K562 (cell line): ENCODE measurements around the gene C4BPB. TPM values are rescaled to one million over a fixed set of nuclear protein-coding genes. Genes with fewer than 3 reads are reported as not detected.

Experiments
- ASH1L ChIP-seq: fragments of 450-650 bp; IDR thresholded peaks from 2 replicates; pipeline ENCODE4 v1.6.1; 2018; ENCODE audit warnings: borderline replicate concordance, mild to moderate bottlenecking, low read depth; ENCODE audit not compliant: partially characterized antibody
- CEBPG ChIP-seq, 3 experiments: fragments of 200-800 bp in 1 of 3; sonication (Bioruptor generic) in 1 of 3; sonication (generic) in 1 of 3; formaldehyde crosslinking in 1 of 3; IDR thresholded peaks in 2 of 3; conservative IDR thresholded peaks in 1 of 3; 2 replicates each; pipeline versions ENCODE4 v1.6.1 to v1.8.0; 2016 to 2022; ENCODE audit warnings: missing compliant biosample characterization in 2 of 3, missing genetic modification characterization in 2 of 3, mild to moderate bottlenecking in 1 of 3, missing genetic modification reagents in 1 of 3
- CREM ChIP-seq: IDR thresholded peaks from 2 replicates; pipeline ENCODE4 v1.6.1; 2014; ENCODE audit warnings: antibody characterized with exemption, low read depth
- EP400 ChIP-seq: fragments of 450-650 bp; IDR thresholded peaks from 2 replicates; pipeline ENCODE4 v1.6.1; 2017; ENCODE audit warnings: antibody characterized with exemption, mild to moderate bottlenecking, moderate library complexity
- ERF ChIP-seq: fragments of 450-650 bp; formaldehyde crosslinking; IDR thresholded peaks from 2 replicates; pipeline ENCODE4 v1.4.0; 2020; ENCODE audit warnings: mild to moderate bottlenecking, mixed read lengths
- GTF2F1 ChIP-seq: IDR thresholded peaks from 2 replicates; pipeline ENCODE4 v1.6.1; 2011; ENCODE audit warnings: low read depth, low read length, improper control_type of control experiment
- NRF1 ChIP-seq, 2 experiments: fragments of 450-650 bp; IDR thresholded peaks in 1 of 2; conservative IDR thresholded peaks in 1 of 2; 2 replicates each; pipeline ENCODE4 v1.6.1; 2014; ENCODE audit warnings: mild to moderate bottlenecking in 2 of 2
- POLR2H ChIP-seq: IDR thresholded peaks from 2 replicates; pipeline ENCODE4 v1.6.1; 2016; ENCODE audit warnings: missing genetic modification characterization, low read depth, mild to moderate bottlenecking, control low read depth, missing compliant biosample characterization, moderate library complexity
- RBBP5 ChIP-seq: fragments of 200-600 bp; sonication (generic); IDR thresholded peaks from 2 replicates; pipeline ENCODE4 v1.6.1; 2012; ENCODE audit warnings: borderline replicate concordance, mild to moderate bottlenecking, low read length, control low read depth, inconsistent platforms; ENCODE audit not compliant: insufficient read depth, poor library complexity, severe bottlenecking
- ZNF778 ChIP-seq: fragments of 450-650 bp; formaldehyde crosslinking; IDR thresholded peaks from 2 replicates; pipeline ENCODE4 v1.4.0; 2020; ENCODE audit warnings: mild to moderate bottlenecking, moderate library complexity
- polyA plus RNA-seq, 8 experiments: library from polyadenylated mRNA; depleted of rRNA in 4 of 8; stranded (reverse) in 5 of 8; unstranded in 3 of 8; fragments of >200 nt; fragmentation: Nextera tagmentation in 2 of 8; fragmentation: Illumina TruSeq in 1 of 8; extraction: Ambion mirVana in 2 of 8; extraction: Trizol in 1 of 8; gene quantifications; 2 replicates each; pipeline versions ENCODE4 v1.2.1 to v1.2.3, GENCODE V29; 2011 to 2014; ENCODE audit warnings: inconsistent platforms in 1 of 8, missing spikeins in 1 of 8
- total RNA-seq, 7 experiments: library from RNA; depleted of rRNA in 6 of 7; stranded (reverse); fragments of >200 nt in 6 of 7; fragmentation: Illumina TruSeq in 2 of 7; extraction: Trizol in 2 of 7; gene quantifications; 2 replicates each; pipeline versions ENCODE4 v1.2.1 to v1.2.3, GENCODE V29; 2011 to 2021; ENCODE audit warnings: low replicate concordance in 1 of 7
- TF ChIP-seq, protein P1 (sequence below): sonication (generic); formaldehyde crosslinking; IDR thresholded peaks from 2 replicates; pipeline ENCODE4 v1.8.0; 2022; ENCODE audit warnings: mild to moderate bottlenecking, missing genetic modification reagents
- TF ChIP-seq, protein P2 (sequence below): fragments of 250-450 bp; sonication (Bioruptor Pico); IDR thresholded peaks from 2 replicates; pipeline ENCODE4 v1.5.0; 2021
- TF ChIP-seq, protein P3 (sequence below): fragments of 450-650 bp; formaldehyde crosslinking; conservative IDR thresholded peaks from 2 replicates; pipeline ENCODE4 v1.4.0; 2022; ENCODE audit warnings: mild to moderate bottlenecking, missing genetic modification characterization
- TF ChIP-seq, protein P4 (sequence below): fragments of 450-650 bp; IDR thresholded peaks from 2 replicates; pipeline ENCODE4 v1.6.1; 2016; ENCODE audit warnings: low read depth

The C4BPB gene
- total and polyA plus RNA-seq, 9 of the 15 experiments (the other 6 are each of a cell fraction or from before 2014, with no cell fraction given) = not detected

DNA sequence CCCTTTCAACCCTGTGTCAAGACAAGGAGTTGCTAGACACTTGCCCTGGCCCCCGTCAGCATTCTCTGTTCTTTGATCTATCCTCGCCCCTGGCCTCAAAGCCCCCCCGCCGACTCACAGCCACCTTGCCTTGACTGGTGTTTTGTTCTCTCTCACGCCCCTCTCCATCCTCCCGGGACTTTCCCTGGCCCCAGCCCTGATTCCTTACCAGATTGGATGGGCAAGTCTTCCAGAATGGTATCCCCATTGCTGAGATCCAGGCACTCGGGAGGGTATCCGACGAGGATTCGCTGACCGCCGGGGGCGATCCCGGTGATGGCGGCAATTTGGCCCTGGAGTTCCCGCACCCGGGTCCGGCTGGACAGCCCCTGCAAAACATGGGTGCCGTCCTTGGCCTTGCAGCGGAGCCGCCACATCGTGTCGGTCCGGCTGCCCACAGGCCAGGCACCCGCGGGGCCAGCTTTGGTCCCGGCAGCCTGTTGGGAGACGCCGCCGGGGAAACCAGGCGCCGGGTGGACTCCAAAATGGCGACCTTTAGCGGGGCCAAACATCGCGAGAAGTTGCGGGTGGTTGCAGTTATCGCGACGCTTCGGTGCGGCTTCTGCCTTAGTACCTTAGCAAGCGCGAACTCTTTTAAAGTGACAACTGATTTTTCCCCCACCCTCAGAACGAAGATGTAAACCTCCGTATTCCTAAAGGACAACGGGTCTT, 38.0 kb upstream of the C4BPB start (continued):
- TF ChIP-seq, protein P1, sequence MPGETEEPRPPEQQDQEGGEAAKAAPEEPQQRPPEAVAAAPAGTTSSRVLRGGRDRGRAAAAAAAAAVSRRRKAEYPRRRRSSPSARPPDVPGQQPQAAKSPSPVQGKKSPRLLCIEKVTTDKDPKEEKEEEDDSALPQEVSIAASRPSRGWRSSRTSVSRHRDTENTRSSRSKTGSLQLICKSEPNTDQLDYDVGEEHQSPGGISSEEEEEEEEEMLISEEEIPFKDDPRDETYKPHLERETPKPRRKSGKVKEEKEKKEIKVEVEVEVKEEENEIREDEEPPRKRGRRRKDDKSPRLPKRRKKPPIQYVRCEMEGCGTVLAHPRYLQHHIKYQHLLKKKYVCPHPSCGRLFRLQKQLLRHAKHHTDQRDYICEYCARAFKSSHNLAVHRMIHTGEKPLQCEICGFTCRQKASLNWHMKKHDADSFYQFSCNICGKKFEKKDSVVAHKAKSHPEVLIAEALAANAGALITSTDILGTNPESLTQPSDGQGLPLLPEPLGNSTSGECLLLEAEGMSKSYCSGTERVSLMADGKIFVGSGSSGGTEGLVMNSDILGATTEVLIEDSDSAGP (CRISPR knock-in tag) = peak; percentile 94
- TF ChIP-seq GTF2F1 (0 out of 2 replicates have a peak, but pooled peaks have one; percentile 14), CREM (peak; percentile 41; the same call in 1 of the 2 replicates), CEBPG (CRISPR knock-in tag; IDR thresholded peaks at IDR 0.05) (peak; percentile 50; the same call in 1 of the 2 replicates), CEBPG (tag; conservative IDR thresholded peaks at IDR 0.05 in 1 of 2, IDR thresholded peaks at IDR 0.05 in 1 of 2) (no peak), NRF1 (conservative IDR thresholded peaks at IDR 0.05 in 1 of 2, IDR thresholded peaks at IDR 0.05 in 1 of 2) (peak; percentile 52 to 56), ASH1L (peak; percentile 57), POLR2H (peak; percentile 42; the same call in 1 of the 2 replicates), EP400 (peak; percentile 85), ERF (CRISPR knock-in tag) (0 out of 2 replicates have a peak, but pooled peaks have one; percentile 33), ZNF778 (CRISPR knock-in tag) (no peak), RBBP5 (peak; percentile 94)
- TF ChIP-seq, protein P2, sequence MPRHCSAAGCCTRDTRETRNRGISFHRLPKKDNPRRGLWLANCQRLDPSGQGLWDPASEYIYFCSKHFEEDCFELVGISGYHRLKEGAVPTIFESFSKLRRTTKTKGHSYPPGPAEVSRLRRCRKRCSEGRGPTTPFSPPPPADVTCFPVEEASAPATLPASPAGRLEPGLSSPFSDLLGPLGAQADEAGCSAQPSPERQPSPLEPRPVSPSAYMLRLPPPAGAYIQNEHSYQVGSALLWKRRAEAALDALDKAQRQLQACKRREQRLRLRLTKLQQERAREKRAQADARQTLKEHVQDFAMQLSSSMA (CRISPR knock-in tag) = 0 out of 2 replicates have a peak, but pooled peaks have one; percentile 9
- TF ChIP-seq, protein P3, sequence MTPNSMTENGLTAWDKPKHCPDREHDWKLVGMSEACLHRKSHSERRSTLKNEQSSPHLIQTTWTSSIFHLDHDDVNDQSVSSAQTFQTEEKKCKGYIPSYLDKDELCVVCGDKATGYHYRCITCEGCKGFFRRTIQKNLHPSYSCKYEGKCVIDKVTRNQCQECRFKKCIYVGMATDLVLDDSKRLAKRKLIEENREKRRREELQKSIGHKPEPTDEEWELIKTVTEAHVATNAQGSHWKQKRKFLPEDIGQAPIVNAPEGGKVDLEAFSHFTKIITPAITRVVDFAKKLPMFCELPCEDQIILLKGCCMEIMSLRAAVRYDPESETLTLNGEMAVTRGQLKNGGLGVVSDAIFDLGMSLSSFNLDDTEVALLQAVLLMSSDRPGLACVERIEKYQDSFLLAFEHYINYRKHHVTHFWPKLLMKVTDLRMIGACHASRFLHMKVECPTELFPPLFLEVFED (CRISPR knock-in tag) = no peak
- TF ChIP-seq, protein P4, sequence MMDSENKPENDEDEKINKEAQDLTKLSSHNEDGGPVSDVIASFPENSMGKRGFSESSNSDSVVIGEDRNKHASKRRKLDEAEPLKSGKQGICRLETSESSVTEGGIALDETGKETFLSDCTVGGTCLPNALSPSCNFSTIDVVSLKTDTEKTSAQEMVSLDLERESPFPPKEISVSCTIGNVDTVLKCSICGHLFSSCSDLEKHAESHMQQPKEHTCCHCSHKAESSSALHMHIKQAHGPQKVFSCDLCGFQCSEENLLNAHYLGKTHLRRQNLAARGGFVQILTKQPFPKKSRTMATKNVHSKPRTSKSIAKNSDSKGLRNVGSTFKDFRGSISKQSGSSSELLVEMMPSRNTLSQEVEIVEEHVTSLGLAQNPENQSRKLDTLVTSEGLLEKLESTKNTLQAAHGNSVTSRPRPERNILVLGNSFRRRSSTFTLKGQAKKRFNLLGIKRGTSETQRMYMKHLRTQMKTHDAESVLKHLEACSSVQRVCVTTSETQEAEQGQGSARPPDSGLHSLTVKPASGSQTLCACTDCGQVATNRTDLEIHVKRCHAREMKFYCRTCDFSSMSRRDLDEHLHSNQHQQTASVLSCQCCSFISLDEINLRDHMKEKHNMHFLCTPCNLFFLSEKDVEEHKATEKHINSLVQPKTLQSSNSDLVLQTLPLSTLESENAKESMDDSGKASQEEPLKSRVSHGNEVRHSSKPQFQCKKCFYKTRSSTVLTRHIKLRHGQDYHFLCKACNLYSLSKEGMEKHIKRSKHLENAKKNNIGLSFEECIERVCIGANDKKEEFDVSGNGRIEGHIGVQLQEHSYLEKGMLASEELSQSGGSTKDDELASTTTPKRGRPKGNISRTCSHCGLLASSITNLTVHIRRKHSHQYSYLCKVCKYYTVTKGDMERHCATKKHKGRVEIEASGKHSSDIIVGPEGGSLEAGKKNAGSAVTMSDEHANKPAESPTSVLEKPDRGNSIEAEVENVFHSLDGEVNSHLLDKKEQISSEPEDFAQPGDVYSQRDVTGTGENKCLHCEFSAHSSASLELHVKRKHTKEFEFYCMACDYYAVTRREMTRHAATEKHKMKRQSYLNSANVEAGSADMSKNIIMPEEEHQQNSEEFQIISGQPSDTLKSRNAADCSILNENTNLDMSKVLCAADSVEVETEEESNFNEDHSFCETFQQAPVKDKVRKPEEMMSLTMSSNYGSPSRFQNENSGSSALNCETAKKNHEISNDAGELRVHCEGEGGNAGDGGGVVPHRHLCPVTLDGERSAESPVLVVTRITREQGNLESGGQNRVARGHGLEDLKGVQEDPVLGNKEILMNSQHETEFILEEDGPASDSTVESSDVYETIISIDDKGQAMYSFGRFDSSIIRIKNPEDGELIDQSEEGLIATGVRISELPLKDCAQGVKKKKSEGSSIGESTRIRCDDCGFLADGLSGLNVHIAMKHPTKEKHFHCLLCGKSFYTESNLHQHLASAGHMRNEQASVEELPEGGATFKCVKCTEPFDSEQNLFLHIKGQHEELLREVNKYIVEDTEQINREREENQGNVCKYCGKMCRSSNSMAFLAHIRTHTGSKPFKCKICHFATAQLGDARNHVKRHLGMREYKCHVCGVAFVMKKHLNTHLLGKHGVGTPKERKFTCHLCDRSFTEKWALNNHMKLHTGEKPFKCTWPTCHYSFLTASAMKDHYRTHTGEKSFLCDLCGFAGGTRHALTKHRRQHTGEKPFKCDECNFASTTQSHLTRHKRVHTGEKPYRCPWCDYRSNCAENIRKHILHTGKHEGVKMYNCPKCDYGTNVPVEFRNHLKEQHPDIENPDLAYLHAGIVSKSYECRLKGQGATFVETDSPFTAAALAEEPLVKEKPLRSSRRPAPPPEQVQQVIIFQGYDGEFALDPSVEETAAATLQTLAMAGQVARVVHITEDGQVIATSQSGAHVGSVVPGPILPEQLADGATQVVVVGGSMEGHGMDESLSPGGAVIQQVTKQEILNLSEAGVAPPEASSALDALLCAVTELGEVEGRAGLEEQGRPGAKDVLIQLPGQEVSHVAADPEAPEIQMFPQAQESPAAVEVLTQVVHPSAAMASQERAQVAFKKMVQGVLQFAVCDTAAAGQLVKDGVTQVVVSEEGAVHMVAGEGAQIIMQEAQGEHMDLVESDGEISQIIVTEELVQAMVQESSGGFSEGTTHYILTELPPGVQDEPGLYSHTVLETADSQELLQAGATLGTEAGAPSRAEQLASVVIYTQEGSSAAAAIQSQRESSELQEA = no peak
